Stimulated activated CD8-positive, alpha-beta memory T cell treated with anti-CD3 and anti-CD28 coated beads, Interleukin-12 subunit alpha, Interleukin-12 subunit beta, amount 100 ng/mL, for 4 hours (primary cell): ENCODE results near the gene PAMR1.

Experiments used
- DNase-seq: peaks from one replicate; pipeline ENCODE4 v3.0.0-alpha.2; 2020; ENCODE audit warnings: low read depth

Gene PAMR1

GRCh38 chr11:35494957-35495490 is 30.4 kb downstream of the PAMR1 start:
- no peak for DNase-seq

- no peak for DNase-seq
Observed at GRCh38 chr11:35491231-35491871, 34.1 kb downstream of the PAMR1 start.

- DNase-seq = no peak
Observed at GRCh38 chr11:35488117-35488516, 37.3 kb downstream of the PAMR1 start.

- no peak for DNase-seq
Observed at GRCh38 chr11:35487532-35488078, 37.8 kb downstream of the PAMR1 start.

GRCh38 chr11:35486934-35487333 is 38.5 kb downstream of the PAMR1 start:
- no peak for DNase-seq

GRCh38 chr11:35486446-35486845 is 39.0 kb downstream of the PAMR1 start:
- DNase-seq = no peak

GRCh38 chr11:35485656-35486322 is 39.6 kb downstream of the PAMR1 start:
- DNase-seq = peak; percentile 42

GRCh38 chr11:35484435-35484834 is 41.0 kb downstream of the PAMR1 start:
- no peak for DNase-seq

GRCh38 chr11:35483131-35483820 is 42.1 kb downstream of the PAMR1 start:
- DNase-seq = no peak

GRCh38 chr11:35479731-35480130 is 45.7 kb downstream of the PAMR1 start:
- no peak for DNase-seq

- no peak for DNase-seq
Observed at GRCh38 chr11:35478471-35479091, 46.8 kb downstream of the PAMR1 start.

- no peak for DNase-seq
Observed at GRCh38 chr11:35477901-35478300, 47.5 kb downstream of the PAMR1 start.

- no peak for DNase-seq
Observed at GRCh38 chr11:35474688-35475087, 50.7 kb downstream of the PAMR1 start.

GRCh38 chr11:35473795-35474374 is 51.5 kb downstream of the PAMR1 start:
- no peak for DNase-seq

- DNase-seq = no peak
Observed at GRCh38 chr11:35470616-35471015, 54.8 kb downstream of the PAMR1 start.

GRCh38 chr11:35466058-35466457 is 59.4 kb downstream of the PAMR1 start:
- no peak for DNase-seq

GRCh38 chr11:35464308-35464707 is 61.1 kb downstream of the PAMR1 start:
- DNase-seq = no peak

- DNase-seq = no peak
Observed at GRCh38 chr11:35463331-35463751, 62.1 kb downstream of the PAMR1 start.

- DNase-seq = no peak
Observed at GRCh38 chr11:35461917-35462538, 63.4 kb downstream of the PAMR1 start.

GRCh38 chr11:35459489-35459888 is 65.9 kb downstream of the PAMR1 start:
- DNase-seq = no peak

- DNase-seq = no peak
Observed at GRCh38 chr11:35458846-35459245, 66.6 kb downstream of the PAMR1 start.
